Trophoblast cell (in vitro differentiated cells and primary cell): ENCODE results near the gene CMPK2.

Experiments
- DNase-seq, 2 donors: peaks; one replicate each; pipeline ENCODE4 v3.0.0-alpha.2; 2016
- H2AFZ ChIP-seq: 2 replicates; pipeline ENCODE4 v1.6.1; 2013; ENCODE audit warnings: low read length, moderate library complexity, mild to moderate bottlenecking; ENCODE audit not compliant: insufficient read depth, poor library complexity
- H2AK5ac ChIP-seq: 2 replicates; pipeline ENCODE4 v1.6.1; 2013; ENCODE audit warnings: mild to moderate bottlenecking, low read length
- H2BK120ac ChIP-seq: 2 replicates; pipeline ENCODE4 v1.6.1; 2013; ENCODE audit warnings: low read length, mild to moderate bottlenecking, moderate library complexity; ENCODE audit not compliant: insufficient read depth, poor library complexity
- H2BK12ac ChIP-seq: 2 replicates; pipeline ENCODE4 v1.6.1; 2013; ENCODE audit warnings: mild to moderate bottlenecking, low read length, moderate library complexity
- H2BK5ac ChIP-seq: 2 replicates; pipeline ENCODE4 v1.6.1; 2013; ENCODE audit warnings: low read length, low read depth, moderate library complexity, mild to moderate bottlenecking; ENCODE audit not compliant: poor library complexity
- H3K14ac ChIP-seq: 2 replicates; pipeline ENCODE4 v1.6.1; 2013; ENCODE audit warnings: mild to moderate bottlenecking, low read length
- H3K18ac ChIP-seq: 2 replicates; pipeline ENCODE4 v1.6.1; 2013; ENCODE audit warnings: mild to moderate bottlenecking, low read length
- H3K23ac ChIP-seq: 2 replicates; pipeline ENCODE4 v1.6.1; 2013; ENCODE audit warnings: low read length
- H3K27ac ChIP-seq: 2 replicates; pipeline ENCODE4 v1.5.1; 2013; ENCODE audit warnings: low read depth, mild to moderate bottlenecking, inconsistent platforms, low read length, moderate library complexity
- H3K27me3 ChIP-seq: 2 replicates; pipeline ENCODE4 v1.6.1; 2013; ENCODE audit warnings: inconsistent platforms, mild to moderate bottlenecking, low read length, moderate library complexity; ENCODE audit not compliant: insufficient read depth
- H3K36me3 ChIP-seq, 2 experiments: 1 replicate in 1 of 2; 2 replicates in 1 of 2; pipeline ENCODE4 v1.6.1; 2013; ENCODE audit warnings: low read length in 2 of 2, mild to moderate bottlenecking in 2 of 2, moderate library complexity in 1 of 2; ENCODE audit not compliant: insufficient read depth in 2 of 2, control insufficient read depth in 1 of 2
- H3K4ac ChIP-seq: 2 replicates; pipeline ENCODE4 v1.6.1; 2013; ENCODE audit warnings: low read depth, mild to moderate bottlenecking, low read length, moderate library complexity
- H3K4me1 ChIP-seq, 2 experiments: 1 replicate in 1 of 2; 2 replicates in 1 of 2; pipeline ENCODE4 v1.6.1; 2013; ENCODE audit warnings: low read length in 2 of 2, mild to moderate bottlenecking in 2 of 2, moderate library complexity in 1 of 2; ENCODE audit not compliant: insufficient read depth in 2 of 2, control insufficient read depth in 1 of 2
- H3K4me2 ChIP-seq: 2 replicates; pipeline ENCODE4 v1.6.1; 2013; ENCODE audit warnings: inconsistent platforms, mild to moderate bottlenecking, low read length, moderate library complexity
- H3K4me3 ChIP-seq: 2 replicates; pipeline ENCODE4 v1.5.1; 2013; ENCODE audit warnings: mild to moderate bottlenecking, low read depth, low read length, inconsistent platforms
- H3K79me1 ChIP-seq: one replicate; pipeline ENCODE4 v1.6.1; 2013; ENCODE audit warnings: low read length
- H3K79me2 ChIP-seq: 2 replicates; pipeline ENCODE4 v1.6.1; 2013; ENCODE audit warnings: low read length, mild to moderate bottlenecking; ENCODE audit not compliant: control insufficient read depth, insufficient read depth, poor library complexity
- H3K9ac ChIP-seq: 2 replicates; pipeline ENCODE4 v1.6.1; 2013; ENCODE audit warnings: mild to moderate bottlenecking, low read length
- H3K9me3 ChIP-seq: 2 replicates; pipeline ENCODE4 v1.6.1; 2013; ENCODE audit warnings: low read depth, mild to moderate bottlenecking, control low read depth, inconsistent platforms, low read length; ENCODE audit not compliant: insufficient read depth
- H4K12ac ChIP-seq: 2 replicates; pipeline ENCODE4 v1.6.1; 2013; ENCODE audit warnings: low read depth, mild to moderate bottlenecking, low read length, moderate library complexity
- H4K8ac ChIP-seq: 2 replicates; pipeline ENCODE4 v1.6.1; 2013; ENCODE audit warnings: low read depth, mild to moderate bottlenecking, low read length, moderate library complexity
- H4K91ac ChIP-seq: one replicate; pipeline ENCODE4 v1.6.1; 2013; ENCODE audit warnings: low read depth, mild to moderate bottlenecking, low read length, moderate library complexity
- WGBS: extraction: QIAGEN DNeasy Blood & Tissue Kit; methylation state at CpG from one replicate; pipeline ENCODE4 v1.1.7; 2013; ENCODE audit warnings: missing lambda C conversion rate; ENCODE audit not compliant: insufficient read length, insufficient coverage; ENCODE audit errors: extremely low coverage; 5-methylcytosine and 5-hydroxymethylcytosine counted together

The CMPK2 gene

GRCh38 chr2:6911721-6912120 lies 46.0 kb upstream of the CMPK2 start:
- no peaks in the 10 kb centered on the region for H3K27me3 ChIP-seq
- no peak overlapping the region for H4K8ac ChIP-seq
- H2BK5ac ChIP-seq: no peak overlapping the region
- H2BK12ac ChIP-seq: no peak overlapping the region
- no peaks in the 10 kb centered on the region for H3K9me3 ChIP-seq
- no peaks in the 10 kb centered on the region for H3K36me3 ChIP-seq
- no peak overlapping the region for H4K91ac ChIP-seq
- H3K79me2 ChIP-seq: no peaks in the 10 kb centered on the region
- no peak overlapping the region for H2AK5ac ChIP-seq
- H3K4ac ChIP-seq: no peak overlapping the region
- no peak for DNase-seq
- no peaks in the 10 kb centered on the region for H3K79me1 ChIP-seq
- H4K12ac ChIP-seq: no peak overlapping the region
- no peak overlapping the region for H3K4me3 ChIP-seq
- no peak overlapping the region for H3K9ac ChIP-seq
- H3K18ac ChIP-seq: no peak overlapping the region
- no peak overlapping the region for H3K23ac ChIP-seq
- no peak overlapping the region for H3K27ac ChIP-seq
- H3K4me2 ChIP-seq: no peak overlapping the region
- no peak overlapping the region for H2BK120ac ChIP-seq
- H3K14ac ChIP-seq: no peak overlapping the region
- no peak overlapping the region for H2AFZ ChIP-seq
- H3K4me1 ChIP-seq: no peaks in the 10 kb centered on the region

GRCh38 chr2:6909431-6910385 lies 44.0 kb upstream of the CMPK2 start:
- Histone ChIP-seq H4K91ac (no peak overlapping the region), H3K18ac (no peak overlapping the region), H3K27me3 (no peaks in the 10 kb centered on the region), H3K23ac (no peak overlapping the region), H3K4me3 (no peak overlapping the region), H3K9ac (no peak overlapping the region), H4K8ac (no peak overlapping the region), H3K36me3 (no peaks in the 10 kb centered on the region), H3K4me2 (no peak overlapping the region), H4K12ac (no peak overlapping the region), H2BK12ac (no peak overlapping the region), H2AFZ (no peak overlapping the region), H3K14ac (no peak overlapping the region), H3K4me1 (no peaks in the 10 kb centered on the region), H3K79me2 (no peaks in the 10 kb centered on the region), H2BK5ac (no peak overlapping the region), H2AK5ac (no peak overlapping the region), H3K4ac (no peak overlapping the region), H2BK120ac (no peak overlapping the region), H3K27ac (no peak overlapping the region), H3K79me1 (no peaks in the 10 kb centered on the region), H3K9me3 (no peaks in the 10 kb centered on the region)
- 100% methylated on average over 2 of the region's 8 CpGs for WGBS
- no peak for DNase-seq

- Histone ChIP-seq H2AFZ (no peak overlapping the region), H4K91ac (no peak overlapping the region), H3K9ac (no peak overlapping the region), H3K79me1 (no peaks in the 10 kb centered on the region), H2BK5ac (no peak overlapping the region), H3K4me1 (no peaks in the 10 kb centered on the region), H3K4me2 (no peak overlapping the region), H2AK5ac (no peak overlapping the region), H3K18ac (no peak overlapping the region), H3K27me3 (no peaks in the 10 kb centered on the region), H3K4me3 (no peak overlapping the region), H3K4ac (no peak overlapping the region), H3K9me3 (no peaks in the 10 kb centered on the region), H3K27ac (no peak overlapping the region), H3K79me2 (no peaks in the 10 kb centered on the region), H2BK12ac (no peak overlapping the region), H2BK120ac (no peak overlapping the region), H4K8ac (no peak overlapping the region), H3K36me3 (no peaks in the 10 kb centered on the region), H3K23ac (no peak overlapping the region), H4K12ac (no peak overlapping the region), H3K14ac (no peak overlapping the region)
- WGBS: no CpG with 5 or more reads among the region's 2 CpGs
- no peak for DNase-seq
Measured at GRCh38 chr2:6908291-6908690, 42.6 kb upstream of the CMPK2 start.

GRCh38 chr2:6906165-6906741 lies 40.5 kb upstream of the CMPK2 start:
- no peak overlapping the region for H3K9ac ChIP-seq
- no peak overlapping the region for H3K23ac ChIP-seq
- no peak overlapping the region for H3K27ac ChIP-seq
- H2AK5ac ChIP-seq: no peak overlapping the region
- no CpG with 5 or more reads among the region's 1 CpG for WGBS
- no peak overlapping the region for H3K4ac ChIP-seq
- H2BK12ac ChIP-seq: no peak overlapping the region
- H4K8ac ChIP-seq: no peak overlapping the region
- H4K91ac ChIP-seq: no peak overlapping the region
- H3K14ac ChIP-seq: no peak overlapping the region
- H3K4me3 ChIP-seq: no peak overlapping the region
- no peaks in the 10 kb centered on the region for H3K27me3 ChIP-seq
- no peak for DNase-seq
- no peaks in the 10 kb centered on the region for H3K36me3 ChIP-seq
- no peak overlapping the region for H4K12ac ChIP-seq
- no peaks in the 10 kb centered on the region for H3K4me1 ChIP-seq
- H3K18ac ChIP-seq: no peak overlapping the region
- H3K79me2 ChIP-seq: no peaks in the 10 kb centered on the region
- no peak overlapping the region for H2AFZ ChIP-seq
- H3K9me3 ChIP-seq: no peaks in the 10 kb centered on the region
- no peak overlapping the region for H3K4me2 ChIP-seq
- H2BK5ac ChIP-seq: no peak overlapping the region
- H3K79me1 ChIP-seq: no peaks in the 10 kb centered on the region
- no peak overlapping the region for H2BK120ac ChIP-seq
